Measurements from ENCODE around the gene RBBP4. TPM values are rescaled to one million over a fixed set of nuclear protein-coding genes. Genes with fewer than 3 reads are reported as not detected.

Gene RBBP4
- total RNA-seq (2022; extraction: Qiagen RNA extraction; ENCODE audit: low read depth) = 77.1 to 92.4 TPM (median 86.5 TPM) in 5 replicates

GRCh38 chr1:32650752-32651460, at the start of gene RBBP4:
RBBP4 (plus strand) TSS chr1:32651208; CDS start chr1:32651307, 99 bp downstream.

GRCh38 chr1:32650248-32650751, 708 bp upstream of the RBBP4 start, which contains the start of gene ZBTB8OS:
ZBTB8OS (minus strand) TSS chr1:32650550; CDS start chr1:32650529, 21 bp downstream.

GRCh38 chr1:32702599-32703478, 51.8 kb downstream of the RBBP4 start, which contains the start of gene SYNC:
SYNC (minus strand) TSS chr1:32702770; CDS start chr1:32702660, 110 bp downstream.

Other genes with a start within 250 kb of the RBBP4 start
- 0.01 TPM in 2 of 5 replicates, not detected in the others for gene ZBTB8B, start 186.1 kb upstream of the RBBP4 start, total RNA-seq (2022; extraction: Qiagen RNA extraction; ENCODE audit: low read depth)
- 2.9 to 4.6 TPM (median 4.0 TPM) in 5 replicates for gene ZBTB8A, start 111.8 kb upstream of the RBBP4 start, total RNA-seq (2022; extraction: Qiagen RNA extraction; ENCODE audit: low read depth)
- gene ZBTB8OS, start 658 bp upstream of the RBBP4 start, total RNA-seq (2022; extraction: Qiagen RNA extraction; ENCODE audit: low read depth) = 35.6 to 52.3 TPM (median 38.9 TPM) in 5 replicates
- 9.6 to 16.2 TPM (median 10.9 TPM) in 5 replicates for gene SYNC, start 51.6 kb downstream of the RBBP4 start, total RNA-seq (2022; extraction: Qiagen RNA extraction; ENCODE audit: low read depth)
- gene YARS1, start 166.2 kb downstream of the RBBP4 start, total RNA-seq (2022; extraction: Qiagen RNA extraction; ENCODE audit: low read depth) = 73.1 to 84.0 TPM (median 77.6 TPM) in 5 replicates
- gene S100PBP, start 166.4 kb downstream of the RBBP4 start, total RNA-seq (2022; extraction: Qiagen RNA extraction; ENCODE audit: low read depth) = 16.1 to 19.9 TPM (median 16.6 TPM) in 5 replicates
- 0.38 to 0.75 TPM (median 0.53 TPM) in 5 replicates for gene FNDC5, start 219.7 kb downstream of the RBBP4 start, total RNA-seq (2022; extraction: Qiagen RNA extraction; ENCODE audit: low read depth)
- 0.14 to 0.68 TPM (median 0.56 TPM) in 4 of 5 replicates, not detected in the other for gene HPCA, start 235.3 kb downstream of the RBBP4 start, total RNA-seq (2022; extraction: Qiagen RNA extraction; ENCODE audit: low read depth)